GM15510 (cell line): ENCODE measurements around the gene CEP131.

Experiments
- POLR2A ChIP-seq: IDR thresholded peaks from 3 replicates; pipeline ENCODE4 v1.6.1; 2011; ENCODE audit warnings: borderline replicate concordance; ENCODE audit not compliant: insufficient read length; ENCODE audit errors: extremely low read depth

Gene CEP131

GRCh38 chr17:81245665-81246342 lies 23.0 kb upstream of the CEP131 start:
- no peak for TF ChIP-seq POLR2A

DNA sequence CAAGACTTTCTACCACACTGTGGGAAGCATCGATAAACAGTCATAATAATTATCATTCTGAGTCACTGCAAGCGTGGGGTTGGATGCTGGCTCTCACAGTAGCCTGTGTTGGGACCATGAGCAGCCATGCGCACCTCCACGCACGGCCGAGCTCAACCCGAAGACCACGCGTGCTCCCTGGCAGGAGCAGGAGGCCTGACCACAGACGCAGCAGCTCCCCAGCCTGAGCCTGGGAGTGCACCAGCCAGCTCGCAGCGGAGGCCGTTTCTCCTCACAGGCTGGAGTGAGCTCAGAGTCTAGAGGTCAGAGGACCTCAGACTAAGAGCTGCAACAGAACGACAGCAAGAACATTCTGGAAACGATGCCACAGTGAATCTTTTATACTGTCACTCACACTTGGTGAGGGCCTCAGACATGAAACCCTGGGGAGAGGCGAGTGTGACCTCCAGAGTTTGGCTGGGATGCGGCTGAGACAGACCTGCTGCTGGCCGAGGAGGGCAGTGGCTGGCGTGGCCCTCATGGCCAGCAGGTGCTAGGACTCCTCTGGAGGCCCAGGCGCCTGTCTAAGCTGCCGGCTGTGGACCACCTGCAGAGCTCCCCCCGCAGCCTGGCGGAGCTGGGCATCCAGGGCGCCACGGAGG lies 22.4 kb upstream of the CEP131 start:
- TF ChIP-seq POLR2A: peak; percentile 7

DNA sequence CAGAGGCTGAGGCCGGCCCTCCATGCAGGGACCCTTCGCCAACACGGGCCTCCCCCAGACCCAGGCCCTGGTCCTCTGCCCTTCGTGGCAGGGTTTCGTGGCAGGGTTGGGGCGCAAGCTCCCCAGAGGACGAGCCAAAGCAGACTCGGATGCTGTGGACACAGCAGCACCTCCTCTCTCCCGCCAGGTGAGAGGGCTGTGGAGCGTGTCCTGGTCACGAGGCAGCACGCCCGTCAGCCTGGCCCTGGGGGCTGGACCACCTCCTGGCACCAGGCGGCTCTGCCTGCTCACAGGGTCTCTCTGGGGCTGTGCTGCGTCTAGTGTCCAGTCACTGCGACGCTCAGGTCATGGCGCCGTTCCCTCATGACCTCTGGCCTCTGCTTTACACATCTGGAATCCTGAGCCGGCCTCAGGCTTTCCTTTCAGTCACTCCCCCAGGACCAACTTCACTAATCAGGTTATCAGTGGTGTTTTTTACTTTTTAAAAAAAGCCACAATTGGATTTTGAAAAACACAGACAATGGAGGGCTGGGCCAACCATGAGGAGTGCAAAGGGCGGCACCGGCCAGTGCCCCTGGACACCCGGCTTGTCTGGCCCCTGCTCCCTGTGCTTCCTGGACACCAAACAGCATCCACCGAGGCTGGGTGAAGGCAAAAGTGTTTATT lies 21.7 kb upstream of the CEP131 start:
- no peak for TF ChIP-seq POLR2A

- no peak for TF ChIP-seq POLR2A
Measured at GRCh38 chr17:81243333-81243664, 20.5 kb upstream of the CEP131 start.

GRCh38 chr17:81242421-81243332 lies 19.9 kb upstream of the CEP131 start:
- TF ChIP-seq POLR2A: no peak

DNA sequence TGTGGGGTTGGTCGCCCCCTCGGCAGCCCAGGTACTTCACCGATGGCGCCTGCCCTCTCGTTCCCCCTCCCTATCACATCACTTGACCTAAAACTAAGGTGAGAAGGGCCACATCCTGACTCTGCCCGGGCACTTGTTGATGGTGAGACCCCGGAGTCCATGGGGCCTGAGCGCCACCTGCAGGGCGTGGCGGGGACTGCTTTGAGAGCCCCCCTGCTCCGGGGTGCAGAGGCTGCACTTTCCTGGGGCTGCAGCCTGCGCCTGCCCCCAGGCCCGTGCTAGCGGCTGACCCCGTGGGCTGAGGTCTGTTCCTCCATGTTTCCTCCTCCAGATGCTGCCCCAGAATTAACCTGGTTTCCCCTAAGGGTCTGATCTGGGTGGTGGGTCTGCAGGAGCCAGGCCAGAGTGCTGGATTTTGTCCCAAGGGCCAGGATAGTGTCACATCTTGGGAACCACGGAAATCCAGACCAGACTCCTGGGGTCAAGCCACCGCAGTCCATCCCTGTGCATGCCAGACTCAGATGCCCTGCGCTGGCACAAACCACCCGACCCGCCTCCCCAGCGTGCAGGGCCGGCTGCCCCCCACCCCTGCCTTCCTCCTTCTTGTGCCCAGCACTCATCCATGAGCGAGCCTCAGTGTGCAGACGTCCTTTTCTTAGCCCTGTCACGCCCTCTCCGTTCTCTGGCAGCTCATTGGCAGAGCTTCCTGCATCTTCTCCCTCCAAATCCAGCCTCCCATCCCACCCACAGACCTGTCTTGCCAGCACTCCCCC lies 19.1 kb upstream of the CEP131 start:
- TF ChIP-seq POLR2A: peak; percentile 15

- no peak for TF ChIP-seq POLR2A
Measured at GRCh38 chr17:81241203-81241602, 18.4 kb upstream of the CEP131 start.

GRCh38 chr17:81240761-81241160 lies 18.0 kb upstream of the CEP131 start:
- no peak for TF ChIP-seq POLR2A

DNA sequence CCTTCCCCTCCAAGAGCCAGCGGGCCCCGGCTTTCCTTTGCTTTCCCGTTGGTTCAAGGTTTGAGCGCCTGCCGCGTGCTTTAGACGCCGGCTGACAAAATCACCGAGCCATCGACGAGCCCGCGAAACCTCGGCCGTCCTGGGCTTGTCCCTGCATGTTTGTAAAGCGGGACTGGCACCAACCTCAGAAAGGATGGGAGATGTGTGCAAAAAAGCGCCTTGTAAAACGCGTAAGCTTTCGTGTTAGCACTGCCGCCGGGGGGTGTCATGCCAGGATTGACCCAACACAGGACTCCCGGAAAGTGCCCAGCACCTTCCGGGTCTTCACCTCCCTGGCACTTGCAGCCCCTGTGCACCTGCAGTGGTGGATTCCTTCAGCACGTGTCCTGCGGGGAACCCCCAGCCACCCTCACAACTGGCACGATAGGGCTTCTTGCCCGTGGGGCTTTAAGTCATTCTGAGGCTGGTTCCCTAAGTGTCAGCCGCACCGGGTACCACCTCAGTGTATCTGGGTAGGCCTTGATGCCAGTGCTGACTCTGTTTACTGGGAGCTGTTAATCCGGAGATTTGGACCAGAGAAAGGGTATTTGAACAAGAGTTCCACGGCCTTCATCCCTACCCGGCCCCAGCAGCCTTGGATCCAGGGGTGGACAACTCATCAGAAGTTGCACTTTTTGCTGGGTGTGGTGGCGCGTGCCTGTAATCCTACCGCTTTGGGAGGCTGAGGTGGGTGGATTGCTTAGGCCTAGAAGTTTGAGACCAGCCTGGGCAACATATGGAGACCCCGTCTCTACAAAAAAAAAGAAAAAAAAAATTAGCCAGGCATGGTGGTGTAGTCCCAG lies 17.2 kb upstream of the CEP131 start:
- peak; percentile 42 for TF ChIP-seq POLR2A

DNA sequence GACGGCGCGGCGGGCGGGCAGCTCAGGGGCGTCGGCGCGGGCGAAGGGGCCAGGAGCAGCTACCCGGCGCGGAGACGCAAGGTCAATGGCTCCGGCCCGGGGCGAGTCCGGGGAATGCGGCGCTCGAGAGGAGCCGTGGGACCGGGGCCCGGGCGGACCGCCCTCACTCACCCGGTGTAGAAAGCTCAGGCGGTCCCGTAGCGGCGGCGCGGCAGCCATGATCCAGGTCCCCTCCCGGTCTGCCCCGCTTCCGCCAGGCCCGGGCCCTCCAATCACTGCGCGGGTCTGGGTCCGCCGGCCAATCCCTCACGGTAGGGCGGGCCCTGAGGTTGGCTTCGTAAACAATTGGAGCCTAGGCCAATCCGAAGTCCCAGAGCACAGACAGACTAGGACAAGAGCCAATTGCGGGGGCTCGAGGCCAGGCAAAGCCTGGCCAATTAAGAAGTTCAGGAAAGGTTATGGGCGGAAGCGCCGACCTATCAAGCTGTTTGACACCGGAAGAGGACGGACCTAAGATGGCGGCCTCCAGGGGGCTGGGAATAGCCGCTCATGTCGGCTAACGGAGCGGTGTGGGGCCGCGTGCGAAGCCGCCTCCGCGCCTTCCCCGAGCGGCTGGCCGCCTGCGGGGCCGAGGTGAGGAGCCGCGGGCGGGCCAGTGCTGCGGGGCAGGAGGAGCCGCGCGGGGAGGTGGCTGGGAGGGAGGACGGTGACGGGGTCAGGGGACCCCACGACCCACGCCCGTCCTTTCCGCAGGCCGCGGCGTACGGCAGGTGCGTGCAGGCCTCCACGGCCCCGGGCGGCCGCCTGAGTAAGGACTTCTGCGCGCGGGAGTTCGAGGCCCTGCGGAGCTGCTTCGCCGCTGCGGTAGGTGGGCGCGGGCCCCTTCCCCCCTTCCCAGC lies 16.3 kb upstream of the CEP131 start, which contains the start of the genes NDUFAF8 and TEPSIN:
Gene NDUFAF8, plus strand, starts transcription at position 504 of the 899 bp plus-strand sequence. Its CDS starts 46 bp downstream, at position 550.
Gene TEPSIN, minus strand, starts transcription at position 241 of the 899 bp plus-strand sequence. Its CDS starts 22 bp downstream, at position 219.
- peak; percentile 62 for TF ChIP-seq POLR2A

- TF ChIP-seq POLR2A: no peak
Measured at GRCh38 chr17:81238490-81238814, 15.7 kb upstream of the CEP131 start.
